Measurements from ENCODE around the gene FGFR1OP2.

The FGFR1OP2 gene

GRCh38 chr12:27003421-27004381 is 65.4 kb downstream of the FGFR1OP2 start:
- no peak for DNase-seq (ENCODE audit: low read depth in 2 of 2)

- no peak for DNase-seq (ENCODE audit: low read depth in 2 of 2)
Observed at GRCh38 chr12:27005495-27005894, 67.2 kb downstream of the FGFR1OP2 start.

- DNase-seq (ENCODE audit: low read depth in 2 of 2) = no peak
Observed at GRCh38 chr12:27006797-27007467, 68.7 kb downstream of the FGFR1OP2 start.

- DNase-seq (ENCODE audit: low read depth in 2 of 2) = no peak
Observed at GRCh38 chr12:27008081-27008480, 69.8 kb downstream of the FGFR1OP2 start.

GRCh38 chr12:27009881-27010301 is 71.6 kb downstream of the FGFR1OP2 start:
- no peak for DNase-seq (ENCODE audit: low read depth in 2 of 2)

- no peak for DNase-seq (ENCODE audit: low read depth in 2 of 2)
Observed at GRCh38 chr12:27012239-27012981, 74.1 kb downstream of the FGFR1OP2 start.

- no peak for DNase-seq (ENCODE audit: low read depth in 2 of 2)
Observed at GRCh38 chr12:27012982-27013255, 74.6 kb downstream of the FGFR1OP2 start.

GRCh38 chr12:27013611-27014084 is 75.4 kb downstream of the FGFR1OP2 start:
- DNase-seq (ENCODE audit: low read depth in 2 of 2) = no peak

GRCh38 chr12:27014085-27014858 is 76.0 kb downstream of the FGFR1OP2 start, which contains the start of gene TM7SF3:
Gene TM7SF3 (minus strand): TSS chr12:27014384. CDS start chr12:27014168, 216 bp downstream.
- peak; percentile 87 to 89 for DNase-seq (ENCODE audit: low read depth in 2 of 2)

- peak in 1 of 2 donors; percentile 6 for DNase-seq (ENCODE audit: low read depth in 2 of 2)
Observed at GRCh38 chr12:27014859-27015729, 76.8 kb downstream of the FGFR1OP2 start.

GRCh38 chr12:27015730-27016076 is 77.4 kb downstream of the FGFR1OP2 start:
- no peak for DNase-seq (ENCODE audit: low read depth in 2 of 2)

Measured in activated CD8-positive, alpha-beta memory T cell treated with anti-CD3 and anti-CD28 coated beads for 4 hours (primary cell).